HG02885 (cell line): ENCODE measurements around the gene MAN1C1.
"Not testable (repeated sequence)": the region's sequence is repeated elsewhere in the genome, so short reads cannot be mapped to it uniquely, and the experiment has no call there.

Experiments used
- ATAC-seq: cut with Tn5 transposase; IDR thresholded peaks from one replicate; pipeline ENCODE4 v1.9.1; 2021; ENCODE audit warnings: mild to moderate bottlenecking; ENCODE audit not compliant: unreplicated experiment, poor library complexity

Gene MAN1C1

GRCh38 chr1:25629836-25630235, 13.2 kb downstream of the MAN1C1 start:
- no peak for ATAC-seq

- no peak for ATAC-seq
Measured at GRCh38 chr1:25631750-25632485, 15.3 kb downstream of the MAN1C1 start.

DNA sequence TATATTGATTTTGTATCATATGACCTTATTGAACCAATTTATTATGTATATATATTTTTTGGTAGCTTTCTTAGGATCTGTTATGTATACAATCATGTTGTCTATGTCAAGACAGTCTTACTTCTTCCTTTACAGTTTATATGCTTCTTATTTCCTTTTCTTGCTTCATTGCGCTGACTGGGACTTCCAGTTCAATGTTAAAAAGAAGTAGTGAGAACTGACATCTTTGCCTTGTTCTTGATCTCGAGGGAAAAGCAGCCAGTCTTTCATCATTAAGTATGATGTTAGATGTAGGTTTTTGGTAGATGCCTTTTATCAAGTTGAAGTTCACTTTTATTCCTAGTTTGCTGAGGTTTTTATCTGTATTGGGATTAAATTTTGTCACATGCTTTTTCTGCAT, 17.5 kb downstream of the MAN1C1 start:
- ATAC-seq, result no peak

- ATAC-seq, result no peak
Measured at GRCh38 chr1:25634896-25635295, 18.3 kb downstream of the MAN1C1 start.

- ATAC-seq, result not testable (repeated sequence)
Measured at GRCh38 chr1:25636141-25636540, 19.6 kb downstream of the MAN1C1 start.

GRCh38 chr1:25640646-25641328, 24.2 kb downstream of the MAN1C1 start:
- ATAC-seq, result no peak

GRCh38 chr1:25641329-25641725, 24.7 kb downstream of the MAN1C1 start:
- no peak for ATAC-seq

GRCh38 chr1:25641931-25642573, 25.5 kb downstream of the MAN1C1 start:
- no peak for ATAC-seq

DNA sequence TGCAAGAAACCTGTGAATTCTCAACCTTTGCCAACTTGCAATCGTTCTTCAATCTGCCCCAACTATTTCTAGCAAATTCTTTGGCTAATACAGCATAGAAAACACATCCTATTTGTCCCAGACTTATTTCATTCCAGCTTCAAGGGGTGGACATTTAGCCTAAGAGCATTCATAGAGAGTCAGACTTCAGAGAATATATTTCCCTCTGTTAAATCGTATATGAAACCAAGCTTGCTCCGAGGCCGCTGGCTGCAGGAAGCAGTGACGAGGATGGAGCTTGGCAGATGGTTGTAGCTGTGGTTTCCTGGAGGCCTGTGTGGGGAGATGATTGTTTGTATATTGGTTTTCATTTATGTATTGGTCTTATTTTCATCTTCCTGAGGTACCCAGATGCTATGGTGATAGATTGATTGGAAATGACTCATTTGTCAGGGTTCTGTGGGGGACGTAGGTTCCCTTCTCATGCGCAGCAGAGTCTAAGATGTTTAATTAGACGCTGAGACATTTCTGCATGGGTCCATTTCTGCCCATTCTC, 26.1 kb downstream of the MAN1C1 start:
- no peak for ATAC-seq

DNA sequence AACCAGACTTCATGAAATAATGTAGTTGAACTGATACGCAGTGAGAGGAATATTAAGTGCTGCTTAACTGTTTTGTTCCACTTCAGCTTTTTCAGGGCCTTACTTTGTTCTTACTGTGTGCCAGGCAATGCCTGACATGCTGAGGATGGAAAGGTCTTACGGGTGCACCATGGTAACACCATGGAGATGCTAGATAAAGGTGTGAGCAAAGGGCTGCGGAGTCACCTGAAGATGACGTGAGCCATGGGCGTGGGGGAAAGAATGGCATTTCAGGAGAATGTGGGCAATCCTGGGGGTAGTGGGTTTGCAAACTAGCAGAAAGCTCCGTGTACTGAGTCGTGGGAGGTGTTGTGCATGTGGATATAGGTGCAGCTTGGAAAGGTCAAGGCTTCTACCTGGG, 27.3 kb downstream of the MAN1C1 start:
- ATAC-seq, result no peak

GRCh38 chr1:25644962-25645361, 28.4 kb downstream of the MAN1C1 start:
- no peak for ATAC-seq

- no peak for ATAC-seq
Measured at GRCh38 chr1:25645637-25646400, 29.2 kb downstream of the MAN1C1 start.

DNA sequence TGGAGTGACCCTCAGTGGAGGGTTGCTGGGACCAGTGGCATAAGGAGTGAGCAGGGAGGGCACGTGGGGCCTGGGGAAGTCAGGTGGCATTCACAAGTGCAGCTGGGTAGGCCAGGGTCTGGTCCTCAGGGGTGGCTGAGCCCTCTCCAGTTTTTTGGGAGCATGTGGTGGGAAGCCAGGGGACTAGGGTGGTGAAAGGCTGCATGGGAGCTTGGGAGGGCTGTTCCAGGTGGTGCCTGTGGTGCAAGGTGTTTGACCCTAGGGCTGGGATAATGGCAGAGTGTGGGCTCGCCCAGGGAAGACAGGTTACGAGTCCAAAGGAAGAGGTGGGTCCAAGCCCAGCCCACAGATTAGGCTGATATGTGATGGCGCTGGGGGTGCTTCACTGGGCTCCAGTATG, 30.5 kb downstream of the MAN1C1 start:
- ATAC-seq, result no peak

- ATAC-seq, result no peak
Measured at GRCh38 chr1:25647863-25648262, 31.3 kb downstream of the MAN1C1 start.

- no peak for ATAC-seq
Measured at GRCh38 chr1:25648681-25649440, 32.3 kb downstream of the MAN1C1 start.

DNA sequence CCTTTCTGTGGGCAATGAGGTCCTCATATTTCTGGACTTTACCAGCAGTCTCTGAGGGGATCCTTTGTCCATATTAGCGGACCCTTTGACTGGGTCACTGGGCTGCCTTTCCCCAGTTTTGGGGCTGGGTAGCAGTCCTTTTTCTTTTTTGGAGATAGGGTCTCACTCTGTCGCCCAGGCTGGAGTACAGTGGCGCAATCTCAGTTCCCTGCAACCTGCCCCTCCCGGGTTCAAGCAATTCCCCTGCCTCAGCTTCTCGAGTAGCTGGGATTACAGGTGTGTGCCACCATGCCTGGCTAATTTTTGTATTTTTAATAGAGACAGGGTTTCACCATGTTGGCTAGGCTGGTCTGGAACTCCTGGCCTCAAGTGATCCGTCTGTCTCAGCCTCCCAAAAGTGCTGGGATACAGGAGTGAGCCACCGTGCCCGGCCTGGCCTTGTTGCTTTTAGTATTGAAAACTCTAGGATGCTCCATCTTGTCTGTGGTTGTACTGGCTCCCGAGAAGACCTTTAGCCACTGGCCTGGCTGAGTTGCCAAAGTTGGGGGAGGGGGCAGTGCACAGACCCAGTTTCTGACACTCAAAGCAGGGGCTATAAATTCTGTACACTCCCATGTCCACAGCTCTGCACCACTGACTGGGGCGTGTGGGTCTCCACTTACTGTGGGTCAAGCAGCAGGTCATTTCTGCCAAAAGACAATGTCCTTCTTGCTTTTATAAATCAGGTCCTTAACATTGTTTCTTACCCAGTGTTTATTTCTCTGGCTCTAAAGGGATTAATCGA, 33.1 kb downstream of the MAN1C1 start:
- no peak for ATAC-seq

DNA sequence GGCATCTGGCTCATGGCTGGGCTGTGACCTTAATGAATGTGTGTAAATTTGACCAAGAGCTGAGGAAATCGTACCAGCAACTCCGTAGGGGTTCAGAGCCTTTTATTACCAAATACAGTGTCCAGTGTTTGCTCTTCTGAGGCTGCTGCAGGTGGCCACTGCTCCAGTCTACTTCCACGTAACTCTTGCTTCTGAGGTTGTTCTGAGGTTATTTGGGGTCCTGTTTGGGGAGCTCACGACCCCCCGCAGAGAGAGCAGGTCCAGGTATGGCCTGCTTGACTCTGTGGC, 33.6 kb downstream of the MAN1C1 start:
- no peak for ATAC-seq

- no peak for ATAC-seq
Measured at GRCh38 chr1:25651036-25651640, 34.5 kb downstream of the MAN1C1 start.
